Astrocyte (in vitro differentiated cells and primary cell): ENCODE measurements around the gene SLC7A5. TPM values are rescaled to one million over a fixed set of nuclear protein-coding genes. Genes with fewer than 3 reads are reported as not detected.
"Not testable (repeated sequence)": the region's sequence is repeated elsewhere in the genome, so short reads cannot be mapped to it uniquely, and the experiment has no call there.

Experiments used
- DNase-seq: peaks from one replicate; pipeline ENCODE4 v3.0.0-alpha.2; 2010; ENCODE audit warnings: low read depth
- FAIRE-seq: peaks from 2 replicates; lab custom pipeline; 2011; peaks lifted over from hg19 to GRCh38; lab: Jason Lieb, UNC
- H2AFZ ChIP-seq: 2 replicates; pipeline ENCODE4 v1.6.0; 2012; ENCODE audit warnings: low read depth, low read length, inconsistent platforms
- H3K27ac ChIP-seq: 2 replicates; pipeline ENCODE4 v1.5.1; 2011; ENCODE audit warnings: low read depth, low read length, inconsistent platforms
- H3K27me3 ChIP-seq: 2 replicates; pipeline ENCODE4 v1.6.0; 2011; ENCODE audit warnings: low read length, inconsistent platforms; ENCODE audit not compliant: insufficient read depth
- H3K36me3 ChIP-seq: 2 replicates; pipeline ENCODE4 v1.5.1; 2011; ENCODE audit warnings: low read length, inconsistent platforms; ENCODE audit not compliant: insufficient read depth
- H3K4me1 ChIP-seq: 2 replicates; pipeline ENCODE4 v1.5.1; 2011; ENCODE audit warnings: low read length, inconsistent platforms; ENCODE audit not compliant: insufficient read depth
- H3K4me2 ChIP-seq: 2 replicates; pipeline ENCODE4 v1.6.0; 2012; ENCODE audit warnings: low read length, inconsistent platforms
- H3K4me3 ChIP-seq: 2 replicates; pipeline ENCODE4 v1.5.1; 2011; ENCODE audit warnings: low read depth, mild to moderate bottlenecking, low read length, inconsistent platforms; ENCODE audit not compliant: insufficient read depth
- H3K79me2 ChIP-seq: 2 replicates; pipeline ENCODE4 v1.6.0; 2012; ENCODE audit warnings: mild to moderate bottlenecking, low read length, inconsistent platforms; ENCODE audit not compliant: insufficient read depth
- H3K9ac ChIP-seq: 2 replicates; pipeline ENCODE4 v1.6.0; 2012; ENCODE audit warnings: mild to moderate bottlenecking, low read length, inconsistent platforms
- H3K9me3 ChIP-seq: 2 replicates; pipeline ENCODE4 v1.5.1; 2012; ENCODE audit warnings: low read depth, mild to moderate bottlenecking, low read length, inconsistent platforms; ENCODE audit not compliant: insufficient read depth
- H4K20me1 ChIP-seq: 2 replicates; pipeline ENCODE4 v1.6.0; 2012; ENCODE audit warnings: low read length, inconsistent platforms; ENCODE audit not compliant: insufficient read depth
- H3K27ac Mint-ChIP-seq: one replicate; pipeline ENCODE4 v1.8.0; 2021; ENCODE audit warnings: mild to moderate bottlenecking, mixed read lengths; ENCODE audit not compliant: unreplicated experiment
- H3K27me3 Mint-ChIP-seq: one replicate; pipeline ENCODE4 v1.8.0; 2021; ENCODE audit warnings: low read depth, mixed read lengths; ENCODE audit not compliant: unreplicated experiment
- H3K36me3 Mint-ChIP-seq: one replicate; pipeline ENCODE4 v1.8.0; 2021; ENCODE audit warnings: low read depth, mixed read lengths; ENCODE audit not compliant: unreplicated experiment
- H3K4me1 Mint-ChIP-seq: one replicate; pipeline ENCODE4 v1.8.0; 2021; ENCODE audit warnings: low read depth, mixed read lengths; ENCODE audit not compliant: unreplicated experiment
- H3K4me3 Mint-ChIP-seq: one replicate; pipeline ENCODE4 v1.8.0; 2021; ENCODE audit warnings: mild to moderate bottlenecking, moderate library complexity, mixed read lengths; ENCODE audit not compliant: unreplicated experiment
- H3K9me3 Mint-ChIP-seq: one replicate; pipeline ENCODE4 v1.8.0; 2021; ENCODE audit warnings: mild to moderate bottlenecking, mixed read lengths; ENCODE audit not compliant: unreplicated experiment
- EZH2 ChIP-seq: IDR thresholded peaks from 2 replicates; pipeline ENCODE4 v1.6.1; 2012; ENCODE audit warnings: mild to moderate bottlenecking, low read length, inconsistent platforms; ENCODE audit not compliant: insufficient read depth
- total RNA-seq: library from RNA; stranded (reverse); gene quantifications from 2 replicates; pipeline ENCODE4 v1.2.1, GENCODE V29; 2021
- TF ChIP-seq, protein P1 (sequence below): IDR thresholded peaks from 2 replicates; pipeline ENCODE4 v1.5.1; 2011; ENCODE audit warnings: low read depth, mild to moderate bottlenecking, inconsistent platforms, low read length, moderate library complexity; ENCODE audit not compliant: insufficient read depth

Gene SLC7A5
- total RNA-seq, 1 donor from 2014 or later = 815 TPM

DNA sequence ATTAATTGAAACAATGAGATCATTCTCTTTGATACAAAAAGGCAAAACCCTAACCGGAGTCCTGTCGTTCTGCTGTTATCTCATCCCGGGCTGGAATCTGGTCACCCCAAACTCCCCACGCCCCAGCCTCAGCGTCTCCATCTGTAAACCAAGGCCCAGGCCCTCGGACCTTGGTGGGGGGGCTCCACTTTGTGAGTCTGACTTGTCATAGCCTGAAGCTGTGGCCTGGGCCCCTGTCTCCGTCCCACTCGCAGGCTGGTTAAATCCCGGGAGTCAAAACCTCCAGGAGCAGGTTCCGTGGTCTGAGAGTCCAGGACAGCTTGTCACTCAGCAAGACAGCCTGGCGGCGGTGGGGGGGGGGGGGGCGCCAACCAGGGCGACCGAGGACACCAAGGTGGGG lies 50.0 kb downstream of the SLC7A5 start:
- Histone ChIP-seq H3K4me3 (no peak overlapping the region), H4K20me1 (no peaks in the 10 kb centered on the region), H3K27me3 (peaks cover 3% of the 10 kb centered on the region), H3K4me1 (no peaks in the 10 kb centered on the region), H3K36me3 (no peaks in the 10 kb centered on the region), H3K79me2 (no peaks in the 10 kb centered on the region), H2AFZ (no peak overlapping the region), H3K9me3 (peaks cover 27% of the 10 kb centered on the region), H3K9ac (no peak overlapping the region), H3K4me2 (no peak overlapping the region), H3K27ac (no peak overlapping the region)
- Mint-ChIP-seq H3K27me3 (no peaks in the 10 kb centered on the region), H3K9me3 (peaks cover 18% of the 10 kb centered on the region), H3K36me3 (peaks cover 2% of the 10 kb centered on the region), H3K4me3 (no peak overlapping the region), H3K27ac (no peak overlapping the region), H3K4me1 (peaks cover 2% of the 10 kb centered on the region)
- TF ChIP-seq, protein P1, sequence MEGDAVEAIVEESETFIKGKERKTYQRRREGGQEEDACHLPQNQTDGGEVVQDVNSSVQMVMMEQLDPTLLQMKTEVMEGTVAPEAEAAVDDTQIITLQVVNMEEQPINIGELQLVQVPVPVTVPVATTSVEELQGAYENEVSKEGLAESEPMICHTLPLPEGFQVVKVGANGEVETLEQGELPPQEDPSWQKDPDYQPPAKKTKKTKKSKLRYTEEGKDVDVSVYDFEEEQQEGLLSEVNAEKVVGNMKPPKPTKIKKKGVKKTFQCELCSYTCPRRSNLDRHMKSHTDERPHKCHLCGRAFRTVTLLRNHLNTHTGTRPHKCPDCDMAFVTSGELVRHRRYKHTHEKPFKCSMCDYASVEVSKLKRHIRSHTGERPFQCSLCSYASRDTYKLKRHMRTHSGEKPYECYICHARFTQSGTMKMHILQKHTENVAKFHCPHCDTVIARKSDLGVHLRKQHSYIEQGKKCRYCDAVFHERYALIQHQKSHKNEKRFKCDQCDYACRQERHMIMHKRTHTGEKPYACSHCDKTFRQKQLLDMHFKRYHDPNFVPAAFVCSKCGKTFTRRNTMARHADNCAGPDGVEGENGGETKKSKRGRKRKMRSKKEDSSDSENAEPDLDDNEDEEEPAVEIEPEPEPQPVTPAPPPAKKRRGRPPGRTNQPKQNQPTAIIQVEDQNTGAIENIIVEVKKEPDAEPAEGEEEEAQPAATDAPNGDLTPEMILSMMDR = no peak
- TF ChIP-seq EZH2 = no peak
- DNase-seq (no peak), FAIRE-seq (no peak)

DNA sequence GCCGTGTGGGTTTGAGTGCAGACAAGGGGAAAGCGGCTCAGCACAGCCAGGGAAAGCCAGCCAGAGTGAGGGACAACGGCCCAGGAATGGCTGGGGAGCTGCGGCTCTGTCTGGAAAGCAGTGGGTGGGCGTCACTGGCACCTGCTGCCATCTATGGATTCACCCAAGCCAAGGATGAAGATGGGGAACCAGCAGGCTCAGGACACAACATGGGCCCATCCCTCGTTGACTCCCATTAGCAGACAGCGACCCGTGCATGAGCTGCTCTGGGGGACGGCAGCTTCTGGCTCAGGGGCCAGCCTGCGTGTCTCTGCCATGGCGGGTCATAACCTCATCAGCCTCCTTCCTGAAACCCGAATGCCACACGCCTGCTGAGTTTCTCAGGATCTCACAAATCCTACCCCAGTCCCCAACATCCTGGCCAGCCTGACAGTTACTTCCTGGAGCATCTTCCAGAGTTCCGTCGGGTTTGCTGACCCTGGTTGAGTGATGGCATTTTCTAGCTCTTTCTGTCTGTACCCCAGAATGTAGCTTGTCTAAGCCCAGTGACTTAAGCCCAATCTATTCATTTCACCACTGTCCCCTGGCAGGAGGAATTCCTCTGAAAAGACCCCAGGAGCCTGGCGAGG lies 50.7 kb downstream of the SLC7A5 start:
- H3K9me3 Mint-ChIP-seq = peaks cover 18% of the 10 kb centered on the region
- no peak for FAIRE-seq
- peaks cover 2% of the 10 kb centered on the region for H3K4me1 Mint-ChIP-seq

DNA sequence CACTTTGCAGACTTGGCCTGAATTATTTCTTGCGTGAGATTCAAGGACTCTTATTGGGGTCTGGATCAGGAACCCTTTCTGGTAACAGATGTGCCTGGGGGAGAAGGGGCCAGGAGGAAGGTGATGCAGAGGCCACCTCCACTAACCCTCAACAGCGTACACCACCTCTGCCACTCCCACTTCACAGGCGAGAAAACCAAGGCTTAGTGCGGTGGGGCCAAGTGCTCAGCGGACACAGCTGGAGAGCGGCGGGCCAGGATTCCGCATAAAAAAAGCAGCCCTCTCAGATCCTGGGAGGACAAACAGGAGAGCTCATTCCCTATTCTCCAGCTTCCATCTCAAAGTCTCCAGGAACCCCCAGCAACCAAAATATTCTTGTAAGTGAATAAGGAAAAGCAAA lies 51.4 kb downstream of the SLC7A5 start:
- no peak for TF ChIP-seq EZH2
- TF ChIP-seq, protein P1 = no peak
- no peak overlapping the region for H3K4me3 ChIP-seq
- no peaks in the 10 kb centered on the region for H3K27me3 ChIP-seq
- no peak overlapping the region for H3K27ac ChIP-seq
- peaks cover 27% of the 10 kb centered on the region for H3K9me3 ChIP-seq
- Mint-ChIP-seq H3K27ac (peak overlapping the region; percentile 78), H3K27me3 (no peaks in the 10 kb centered on the region), H3K4me1 (peaks cover 2% of the 10 kb centered on the region), H3K36me3 (peaks cover 2% of the 10 kb centered on the region), H3K4me3 (no peak overlapping the region), H3K9me3 (peaks cover 18% of the 10 kb centered on the region)
- FAIRE-seq = no peak
- H3K79me2 ChIP-seq = no peaks in the 10 kb centered on the region
- no peaks in the 10 kb centered on the region for H3K4me1 ChIP-seq
- no peak for DNase-seq
- H4K20me1 ChIP-seq = no peaks in the 10 kb centered on the region
- no peak overlapping the region for H3K9ac ChIP-seq
- H2AFZ ChIP-seq = no peak overlapping the region
- no peak overlapping the region for H3K4me2 ChIP-seq
- no peaks in the 10 kb centered on the region for H3K36me3 ChIP-seq

More for the DNA sequence above, 50.7 kb downstream of the SLC7A5 start:
- H3K27ac ChIP-seq = no peak overlapping the region
- H3K79me2 ChIP-seq = no peaks in the 10 kb centered on the region
- Mint-ChIP-seq H3K4me3 (no peak overlapping the region), H3K36me3 (peaks cover 2% of the 10 kb centered on the region), H3K27ac (no peak overlapping the region), H3K27me3 (no peaks in the 10 kb centered on the region)
- peaks cover 27% of the 10 kb centered on the region for H3K9me3 ChIP-seq
- TF ChIP-seq, protein P1 = no peak
- no peak for TF ChIP-seq EZH2
- no peak overlapping the region for H2AFZ ChIP-seq
- no peaks in the 10 kb centered on the region for H3K4me1 ChIP-seq
- no peaks in the 10 kb centered on the region for H3K36me3 ChIP-seq
- peaks cover 3% of the 10 kb centered on the region for H3K27me3 ChIP-seq
- DNase-seq = no peak
- H3K9ac ChIP-seq = no peak overlapping the region
- no peak overlapping the region for H3K4me2 ChIP-seq
- H3K4me3 ChIP-seq = no peak overlapping the region
- H4K20me1 ChIP-seq = no peaks in the 10 kb centered on the region

DNA sequence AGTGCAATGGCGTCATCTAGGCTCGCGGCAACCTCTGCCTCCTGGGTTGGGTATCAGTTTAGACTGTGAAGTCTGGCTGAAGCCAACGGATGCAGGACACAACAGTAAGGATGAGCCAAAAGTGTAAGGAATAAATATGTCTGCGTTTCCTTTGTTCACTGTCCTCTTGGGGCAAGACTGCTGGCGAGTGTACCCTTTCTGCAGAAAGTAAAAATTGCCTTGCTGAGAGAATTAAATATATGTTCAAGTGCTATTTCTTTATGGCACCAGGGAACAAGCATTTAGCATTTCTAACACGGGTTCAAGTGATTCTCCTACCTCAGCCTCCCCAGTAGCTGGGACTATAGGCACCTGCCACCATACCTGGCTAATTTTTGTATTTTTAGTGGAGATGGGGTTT lies 51.9 kb downstream of the SLC7A5 start:
- not testable (repeated sequence) for H3K36me3 ChIP-seq, H4K20me1 ChIP-seq, H3K4me2 ChIP-seq, H3K27ac Mint-ChIP-seq, H2AFZ ChIP-seq, H3K9ac ChIP-seq, H3K4me1 ChIP-seq, DNase-seq, H3K4me3 ChIP-seq, H3K27ac ChIP-seq, H3K79me2 ChIP-seq, H3K4me1 Mint-ChIP-seq, H3K27me3 Mint-ChIP-seq, H3K36me3 Mint-ChIP-seq, H3K4me3 Mint-ChIP-seq, FAIRE-seq, H3K27me3 ChIP-seq
- peaks cover 18% of the 10 kb centered on the region for H3K9me3 Mint-ChIP-seq
- H3K9me3 ChIP-seq = peaks cover 27% of the 10 kb centered on the region
